GM21515 (cell line): ENCODE results near the gene SLC2A5.

Experiments
- ATAC-seq: cut with Tn5 transposase; IDR thresholded peaks from one replicate; pipeline ENCODE4 v1.9.1; 2021; ENCODE audit not compliant: unreplicated experiment

The SLC2A5 gene

GRCh38 chr1:9093091-9093490, 23.7 kb upstream of the SLC2A5 start:
- ATAC-seq = no peak

- no peak for ATAC-seq
These were observed 19.4 kb upstream of the SLC2A5 start for GRCh38 chr1:9088807-9089206.

- no peak for ATAC-seq
These were observed 18.1 kb upstream of the SLC2A5 start for GRCh38 chr1:9087411-9088125.

- ATAC-seq = no peak
These were observed 17.4 kb upstream of the SLC2A5 start for GRCh38 chr1:9086796-9087195.

- ATAC-seq = no peak
These were observed 16.6 kb upstream of the SLC2A5 start for GRCh38 chr1:9086045-9086444.

GRCh38 chr1:9085306-9085940, 16.0 kb upstream of the SLC2A5 start:
- ATAC-seq = no peak

GRCh38 chr1:9084906-9085305, 15.5 kb upstream of the SLC2A5 start:
- ATAC-seq = no peak

GRCh38 chr1:9081473-9081872, 12.0 kb upstream of the SLC2A5 start:
- no peak for ATAC-seq

GRCh38 chr1:9080705-9081291, 11.4 kb upstream of the SLC2A5 start:
- ATAC-seq = no peak

- ATAC-seq = peak; percentile 46
These were observed 10.7 kb upstream of the SLC2A5 start for GRCh38 chr1:9079988-9080704.

- no peak for ATAC-seq
These were observed 9.5 kb upstream of the SLC2A5 start for GRCh38 chr1:9078752-9079500.

GRCh38 chr1:9078015-9078751, 8.7 kb upstream of the SLC2A5 start:
- peak; percentile 32 for ATAC-seq

GRCh38 chr1:9075022-9075421, 5.6 kb upstream of the SLC2A5 start:
- ATAC-seq = peak; percentile 39

- no peak for ATAC-seq
These were observed 3.7 kb upstream of the SLC2A5 start for GRCh38 chr1:9073143-9073542.

- ATAC-seq = no peak
These were observed 2.3 kb upstream of the SLC2A5 start for GRCh38 chr1:9071554-9072235.

- no peak for ATAC-seq
These were observed 1.1 kb upstream of the SLC2A5 start for GRCh38 chr1:9070486-9070885.

GRCh38 chr1:9068981-9069325, 482 bp downstream of the SLC2A5 start:
- no peak for ATAC-seq

GRCh38 chr1:9066945-9067807, 2.3 kb downstream of the SLC2A5 start:
- no peak for ATAC-seq

- no peak for ATAC-seq
These were observed 4.2 kb downstream of the SLC2A5 start for GRCh38 chr1:9065213-9065751.
